ENCODE results near the gene EML4. TPM values are rescaled to one million over a fixed set of nuclear protein-coding genes. Genes with fewer than 3 reads are reported as not detected.
"Not testable (repeated sequence)": the region's sequence is repeated elsewhere in the genome, so short reads cannot be mapped to it uniquely, and the experiment has no call there.

The EML4 gene
- total RNA-seq, 2 experiments from 2014 or later: 37.1 to 43.2 TPM

DNA sequence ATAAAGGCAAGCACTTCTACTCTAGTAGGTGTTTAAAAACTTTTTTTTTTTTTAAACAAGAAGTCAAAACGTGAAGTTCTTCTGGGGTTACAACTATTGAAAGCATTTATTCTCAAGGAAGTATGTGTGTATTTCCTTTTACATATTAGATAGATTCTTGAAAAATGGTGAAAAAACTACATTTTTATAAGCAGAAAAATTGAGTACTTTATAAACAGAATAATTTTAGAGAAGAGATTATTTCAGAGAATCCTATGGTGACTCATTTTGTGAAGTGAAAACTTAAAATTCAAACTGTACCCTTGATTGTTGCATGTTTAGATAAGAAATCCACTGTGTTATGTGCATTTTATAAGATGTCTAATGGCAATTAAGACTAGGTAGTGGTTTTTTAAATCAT is 2.9 kb downstream of the EML4 start:
- DNase-seq (ENCODE audit: low spot score): no peak
- H3K79me2 ChIP-seq (ENCODE audit: insufficient read depth, low read depth, low read length): peaks cover 44% of the 10 kb centered on the region; the same call in 1 of the 2 replicates
- peaks cover 34% of the 10 kb centered on the region for H3K4me1 ChIP-seq (ENCODE audit: insufficient read depth, low read length, poor library complexity, severe bottlenecking)

DNA sequence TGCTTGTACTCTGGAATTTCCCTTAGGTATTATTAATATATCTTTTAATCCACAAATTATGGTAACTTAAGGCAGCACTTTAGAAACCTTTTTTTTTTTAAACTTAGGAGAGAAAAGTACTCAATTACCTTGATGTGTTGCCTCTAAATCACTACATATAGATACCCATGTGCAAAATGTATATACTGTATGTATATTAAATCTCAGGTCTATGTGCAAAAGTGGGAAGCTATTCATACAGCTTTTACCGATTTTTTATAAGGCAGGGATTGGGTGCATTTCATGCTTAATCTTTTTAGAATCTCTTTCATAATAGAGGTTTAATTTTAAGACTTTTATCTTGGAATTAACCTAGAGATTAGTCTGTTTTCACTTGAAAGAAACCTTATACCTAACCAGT is 3.4 kb downstream of the EML4 start:
- Histone ChIP-seq H3K9me2 (ENCODE audit: insufficient read depth, low read length) (no peaks in the 10 kb centered on the region), H3K4me1 (ENCODE audit: insufficient read depth, low read length, poor library complexity, severe bottlenecking) (peaks cover 34% of the 10 kb centered on the region), H3K4me3 (ENCODE audit: low read depth, low read length, poor library complexity, severe bottlenecking) (peak overlapping the region; percentile 82), H3K4me2 (ENCODE audit: low read length) (peak overlapping the region; percentile 98), H3K79me2 (ENCODE audit: insufficient read depth, low read depth, low read length) (peaks cover 44% of the 10 kb centered on the region; the same call in 1 of the 2 replicates), H2AFZ (ENCODE audit: low read length) (no peak overlapping the region), H3K27ac (ENCODE audit: low read depth, low read length, poor library complexity, severe bottlenecking) (no peak overlapping the region), H3K9me3 (ENCODE audit: low read length) (no peaks in the 10 kb centered on the region), H4K20me1 (ENCODE audit: insufficient read depth, low read length) (peaks cover 9% of the 10 kb centered on the region; the same call in 1 of the 2 replicates), H3K36me3 (ENCODE audit: insufficient read depth, low read length) (no peaks in the 10 kb centered on the region)
- no TSS peak for BruUV-seq (replicated peaks)
- intact Hi-C loops (cut with micrococcal nuclease; ENCODE audit: unreplicated experiment): no loop called here
- DNase-seq (ENCODE audit: low spot score): no peak
- ChIA-PET POLR2A (interaction anchor here (0.6 to 3.0 kb wide), 6 partner anchors 8 to 67 kb away, joined by 3 to 19 read pairs (median 4); no protein-coding TSS in a partner anchor), CTCF (ENCODE audit: unreplicated experiment) (no interaction called here)
- TF ChIP-seq, protein P1, sequence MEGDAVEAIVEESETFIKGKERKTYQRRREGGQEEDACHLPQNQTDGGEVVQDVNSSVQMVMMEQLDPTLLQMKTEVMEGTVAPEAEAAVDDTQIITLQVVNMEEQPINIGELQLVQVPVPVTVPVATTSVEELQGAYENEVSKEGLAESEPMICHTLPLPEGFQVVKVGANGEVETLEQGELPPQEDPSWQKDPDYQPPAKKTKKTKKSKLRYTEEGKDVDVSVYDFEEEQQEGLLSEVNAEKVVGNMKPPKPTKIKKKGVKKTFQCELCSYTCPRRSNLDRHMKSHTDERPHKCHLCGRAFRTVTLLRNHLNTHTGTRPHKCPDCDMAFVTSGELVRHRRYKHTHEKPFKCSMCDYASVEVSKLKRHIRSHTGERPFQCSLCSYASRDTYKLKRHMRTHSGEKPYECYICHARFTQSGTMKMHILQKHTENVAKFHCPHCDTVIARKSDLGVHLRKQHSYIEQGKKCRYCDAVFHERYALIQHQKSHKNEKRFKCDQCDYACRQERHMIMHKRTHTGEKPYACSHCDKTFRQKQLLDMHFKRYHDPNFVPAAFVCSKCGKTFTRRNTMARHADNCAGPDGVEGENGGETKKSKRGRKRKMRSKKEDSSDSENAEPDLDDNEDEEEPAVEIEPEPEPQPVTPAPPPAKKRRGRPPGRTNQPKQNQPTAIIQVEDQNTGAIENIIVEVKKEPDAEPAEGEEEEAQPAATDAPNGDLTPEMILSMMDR (conservative IDR thresholded peaks at IDR 0.05; ENCODE audit: low read length): no peak
- no peak for TF ChIP-seq EZH2phosphoT487 (IDR thresholded peaks at IDR 0.05; ENCODE audit: borderline replicate concordance, low read depth, low read length)

More for the DNA sequence above, 2.9 kb downstream of the EML4 start:
- intact Hi-C loops (cut with micrococcal nuclease; ENCODE audit: unreplicated experiment): no loop called here
- Histone ChIP-seq H2AFZ (ENCODE audit: low read length) (no peak overlapping the region), H3K9me2 (ENCODE audit: insufficient read depth, low read length) (no peaks in the 10 kb centered on the region), H4K20me1 (ENCODE audit: insufficient read depth, low read length) (peaks cover 9% of the 10 kb centered on the region; the same call in 1 of the 2 replicates), H3K36me3 (ENCODE audit: insufficient read depth, low read length) (no peaks in the 10 kb centered on the region), H3K4me2 (ENCODE audit: low read length) (peak overlapping the region; percentile 98), H3K4me3 (ENCODE audit: low read depth, low read length, poor library complexity, severe bottlenecking) (peak overlapping the region; percentile 82), H3K27ac (ENCODE audit: low read depth, low read length, poor library complexity, severe bottlenecking) (no peak overlapping the region), H3K9me3 (ENCODE audit: low read length) (no peaks in the 10 kb centered on the region)
- POLR2A ChIA-PET: interaction anchor here (0.6 to 3.0 kb wide), 9 partner anchors 9 to 156 kb away, joined by 3 to 19 read pairs (median 4); no protein-coding TSS in a partner anchor
- no peak for TF ChIP-seq EZH2phosphoT487 (IDR thresholded peaks at IDR 0.05; ENCODE audit: borderline replicate concordance, low read depth, low read length)
- TF ChIP-seq, protein P1 (conservative IDR thresholded peaks at IDR 0.05; ENCODE audit: low read length): no peak
- BruUV-seq (replicated peaks): no TSS peak
- CTCF ChIA-PET (ENCODE audit: unreplicated experiment): interaction anchor here (0.7 kb wide), 1 partner anchor 9 kb away, joined by 3 read pairs; no protein-coding TSS in a partner anchor

DNA sequence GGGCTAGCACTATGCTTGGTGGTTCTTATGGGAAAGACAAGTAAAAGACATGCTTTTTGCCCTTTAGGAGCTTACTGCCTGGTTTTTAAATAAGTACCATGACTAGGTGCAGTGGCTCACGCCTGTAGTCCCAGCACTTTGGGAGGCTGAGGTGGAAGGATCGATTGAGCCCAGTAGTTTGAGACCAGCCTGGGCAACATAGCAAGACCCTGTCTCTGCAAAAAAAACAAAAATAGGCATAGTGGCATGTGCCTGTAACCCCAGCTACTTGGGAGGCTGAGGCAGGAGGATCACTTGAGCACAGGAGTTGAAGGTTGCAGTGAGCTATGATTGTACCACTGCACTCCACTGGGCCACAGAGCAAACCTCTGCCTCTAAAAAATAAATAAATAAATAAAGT is 4.3 kb downstream of the EML4 start:
- DNase-seq (ENCODE audit: low spot score); H3K36me3 ChIP-seq (ENCODE audit: insufficient read depth, low read length); BruUV-seq (replicated peaks); H3K9me3 ChIP-seq (ENCODE audit: low read length); H4K20me1 ChIP-seq (ENCODE audit: insufficient read depth, low read length); CTCF ChIA-PET (ENCODE audit: unreplicated experiment); H2AFZ ChIP-seq (ENCODE audit: low read length); H3K4me3 ChIP-seq (ENCODE audit: low read depth, low read length, poor library complexity, severe bottlenecking); intact Hi-C loops (cut with micrococcal nuclease; ENCODE audit: unreplicated experiment); H3K27ac ChIP-seq (ENCODE audit: low read depth, low read length, poor library complexity, severe bottlenecking); H3K9me2 ChIP-seq (ENCODE audit: insufficient read depth, low read length): not testable (repeated sequence)
- POLR2A ChIA-PET: interaction anchor here (0.7 to 0.9 kb wide), 3 partner anchors 9 to 69 kb away, joined by 3 to 4 read pairs (median 3); no protein-coding TSS in a partner anchor
- Histone ChIP-seq H3K4me1 (ENCODE audit: insufficient read depth, low read length, poor library complexity, severe bottlenecking) (peaks cover 34% of the 10 kb centered on the region), H3K79me2 (ENCODE audit: insufficient read depth, low read depth, low read length) (peaks cover 44% of the 10 kb centered on the region; the same call in 1 of the 2 replicates), H3K4me2 (ENCODE audit: low read length) (0 out of 2 replicates have a peak overlapping the region, but pooled peaks have one; percentile 7)
